GM23248 (cell line): ENCODE measurements around the gene POMT1.

ENCODE experiments used
- EZH2 ChIP-seq: fragments of 200-600 bp; sonication (generic); IDR thresholded peaks from 2 replicates; pipeline ENCODE4 v1.6.1; 2018; ENCODE audit warnings: antibody characterized with exemption, mild to moderate bottlenecking; ENCODE audit not compliant: insufficient read depth, poor library complexity, severe bottlenecking
- EZH2phosphoT487 ChIP-seq: fragments of 200-600 bp; sonication (generic); IDR thresholded peaks from 2 replicates; pipeline ENCODE4 v1.6.1; 2018; ENCODE audit warnings: antibody characterized with exemption, moderate library complexity, mild to moderate bottlenecking, low read depth; ENCODE audit not compliant: insufficient read depth

DNA sequence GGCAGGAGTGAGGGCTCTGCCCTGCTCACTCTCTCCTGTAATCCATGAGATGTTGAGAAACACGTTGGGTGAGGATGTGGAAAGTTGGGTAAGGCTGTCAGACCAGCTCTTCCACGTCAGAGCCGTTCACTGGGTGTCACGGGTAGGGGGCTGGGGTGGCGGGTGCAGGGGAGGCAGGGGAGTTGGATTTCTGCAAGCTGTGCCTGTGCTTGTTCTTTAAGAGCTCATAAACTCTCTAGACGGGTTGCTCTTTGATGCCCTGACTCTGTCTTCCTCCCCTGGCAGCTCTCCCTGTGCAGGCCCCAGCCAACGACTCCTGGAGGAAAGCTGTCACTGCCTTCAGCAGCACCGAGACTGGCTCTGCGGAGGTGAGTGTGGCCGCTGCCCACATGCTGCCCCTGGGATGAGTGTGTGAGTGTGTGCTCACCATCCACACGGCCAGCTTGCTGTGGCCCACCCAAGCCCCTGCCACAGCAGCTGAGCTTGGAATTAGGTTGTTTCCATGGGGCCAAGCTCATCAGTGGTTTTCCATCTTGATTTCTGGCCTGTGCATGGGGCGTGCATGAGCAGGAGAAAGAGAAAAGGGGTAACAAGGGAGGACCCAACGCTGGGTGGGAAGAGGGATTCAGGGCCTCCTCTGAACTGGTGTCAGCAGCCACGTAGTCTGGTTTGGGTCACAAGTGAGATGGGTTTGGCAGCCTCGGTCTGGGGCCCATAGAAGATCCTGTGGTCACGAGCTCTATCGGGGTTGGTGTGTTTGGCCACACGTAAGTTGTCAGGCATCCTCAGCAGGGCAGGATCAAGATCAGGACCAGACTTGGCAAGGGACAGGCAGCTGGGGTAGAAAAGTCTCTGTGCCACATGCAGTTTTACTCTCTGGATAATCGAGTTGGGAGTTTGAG, 21.0 kb upstream of the POMT1 start:
- TF ChIP-seq EZH2 (no peak), EZH2phosphoT487 (no peak)
